Measurements from ENCODE around the gene THAP4. TPM values are rescaled to one million over a fixed set of nuclear protein-coding genes. Genes with fewer than 3 reads are reported as not detected.

The THAP4 gene
- total and polyA plus RNA-seq, 2 experiments from 2014 or later = 62.9 to 80.4 TPM

DNA sequence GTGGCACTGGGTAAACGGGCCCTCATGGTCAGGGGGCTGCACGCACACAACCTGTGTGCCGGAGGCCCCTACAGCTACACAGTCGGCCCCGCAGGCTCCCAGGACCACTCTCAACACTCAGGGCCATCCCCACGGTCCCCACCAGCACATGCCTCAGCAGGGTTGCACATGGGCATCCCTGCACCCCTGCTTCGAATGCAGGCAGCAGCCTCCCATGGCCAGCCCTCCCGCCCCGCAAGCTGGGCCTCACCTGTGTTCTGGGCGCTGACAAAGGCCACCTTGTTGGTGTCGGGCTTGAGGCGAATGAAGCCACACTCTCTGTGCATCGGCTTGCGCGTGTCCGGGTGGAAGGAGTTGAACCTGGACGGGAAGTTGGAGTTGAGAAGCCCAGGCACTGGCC, 34.2 kb downstream of the THAP4 start:
- no peak overlapping the region for H3K27ac Mint-ChIP-seq
- H3K4me3 ChIP-seq = no peak overlapping the region
- H3K36me3 Mint-ChIP-seq (ENCODE audit: low read depth) = peaks cover 44% of the 10 kb centered on the region

More for the DNA sequence above, 34.2 kb downstream of the THAP4 start:
- TF ChIP-seq ZNF114 (CRISPR knock-in tag; IDR thresholded peaks at IDR 0.05) = no peak
- no peak for TF ChIP-seq EZH2phosphoT487 (IDR thresholded peaks at IDR 0.05; ENCODE audit: unreplicated experiment)
- no peak for TF ChIP-seq STAT1 (IDR thresholded peaks at IDR 0.05; ENCODE audit: unreplicated experiment)
- TF ChIP-seq, protein P1, sequence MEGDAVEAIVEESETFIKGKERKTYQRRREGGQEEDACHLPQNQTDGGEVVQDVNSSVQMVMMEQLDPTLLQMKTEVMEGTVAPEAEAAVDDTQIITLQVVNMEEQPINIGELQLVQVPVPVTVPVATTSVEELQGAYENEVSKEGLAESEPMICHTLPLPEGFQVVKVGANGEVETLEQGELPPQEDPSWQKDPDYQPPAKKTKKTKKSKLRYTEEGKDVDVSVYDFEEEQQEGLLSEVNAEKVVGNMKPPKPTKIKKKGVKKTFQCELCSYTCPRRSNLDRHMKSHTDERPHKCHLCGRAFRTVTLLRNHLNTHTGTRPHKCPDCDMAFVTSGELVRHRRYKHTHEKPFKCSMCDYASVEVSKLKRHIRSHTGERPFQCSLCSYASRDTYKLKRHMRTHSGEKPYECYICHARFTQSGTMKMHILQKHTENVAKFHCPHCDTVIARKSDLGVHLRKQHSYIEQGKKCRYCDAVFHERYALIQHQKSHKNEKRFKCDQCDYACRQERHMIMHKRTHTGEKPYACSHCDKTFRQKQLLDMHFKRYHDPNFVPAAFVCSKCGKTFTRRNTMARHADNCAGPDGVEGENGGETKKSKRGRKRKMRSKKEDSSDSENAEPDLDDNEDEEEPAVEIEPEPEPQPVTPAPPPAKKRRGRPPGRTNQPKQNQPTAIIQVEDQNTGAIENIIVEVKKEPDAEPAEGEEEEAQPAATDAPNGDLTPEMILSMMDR (conservative IDR thresholded peaks at IDR 0.05; ENCODE audit: low read depth in 2 of 2) = no peak
- TF ChIP-seq, protein P2, sequence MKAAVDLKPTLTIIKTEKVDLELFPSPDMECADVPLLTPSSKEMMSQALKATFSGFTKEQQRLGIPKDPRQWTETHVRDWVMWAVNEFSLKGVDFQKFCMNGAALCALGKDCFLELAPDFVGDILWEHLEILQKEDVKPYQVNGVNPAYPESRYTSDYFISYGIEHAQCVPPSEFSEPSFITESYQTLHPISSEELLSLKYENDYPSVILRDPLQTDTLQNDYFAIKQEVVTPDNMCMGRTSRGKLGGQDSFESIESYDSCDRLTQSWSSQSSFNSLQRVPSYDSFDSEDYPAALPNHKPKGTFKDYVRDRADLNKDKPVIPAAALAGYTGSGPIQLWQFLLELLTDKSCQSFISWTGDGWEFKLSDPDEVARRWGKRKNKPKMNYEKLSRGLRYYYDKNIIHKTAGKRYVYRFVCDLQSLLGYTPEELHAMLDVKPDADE (IDR thresholded peaks at IDR 0.05) = no peak
- TF ChIP-seq, protein P3, sequence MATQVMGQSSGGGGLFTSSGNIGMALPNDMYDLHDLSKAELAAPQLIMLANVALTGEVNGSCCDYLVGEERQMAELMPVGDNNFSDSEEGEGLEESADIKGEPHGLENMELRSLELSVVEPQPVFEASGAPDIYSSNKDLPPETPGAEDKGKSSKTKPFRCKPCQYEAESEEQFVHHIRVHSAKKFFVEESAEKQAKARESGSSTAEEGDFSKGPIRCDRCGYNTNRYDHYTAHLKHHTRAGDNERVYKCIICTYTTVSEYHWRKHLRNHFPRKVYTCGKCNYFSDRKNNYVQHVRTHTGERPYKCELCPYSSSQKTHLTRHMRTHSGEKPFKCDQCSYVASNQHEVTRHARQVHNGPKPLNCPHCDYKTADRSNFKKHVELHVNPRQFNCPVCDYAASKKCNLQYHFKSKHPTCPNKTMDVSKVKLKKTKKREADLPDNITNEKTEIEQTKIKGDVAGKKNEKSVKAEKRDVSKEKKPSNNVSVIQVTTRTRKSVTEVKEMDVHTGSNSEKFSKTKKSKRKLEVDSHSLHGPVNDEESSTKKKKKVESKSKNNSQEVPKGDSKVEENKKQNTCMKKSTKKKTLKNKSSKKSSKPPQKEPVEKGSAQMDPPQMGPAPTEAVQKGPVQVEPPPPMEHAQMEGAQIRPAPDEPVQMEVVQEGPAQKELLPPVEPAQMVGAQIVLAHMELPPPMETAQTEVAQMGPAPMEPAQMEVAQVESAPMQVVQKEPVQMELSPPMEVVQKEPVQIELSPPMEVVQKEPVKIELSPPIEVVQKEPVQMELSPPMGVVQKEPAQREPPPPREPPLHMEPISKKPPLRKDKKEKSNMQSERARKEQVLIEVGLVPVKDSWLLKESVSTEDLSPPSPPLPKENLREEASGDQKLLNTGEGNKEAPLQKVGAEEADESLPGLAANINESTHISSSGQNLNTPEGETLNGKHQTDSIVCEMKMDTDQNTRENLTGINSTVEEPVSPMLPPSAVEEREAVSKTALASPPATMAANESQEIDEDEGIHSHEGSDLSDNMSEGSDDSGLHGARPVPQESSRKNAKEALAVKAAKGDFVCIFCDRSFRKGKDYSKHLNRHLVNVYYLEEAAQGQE (IDR thresholded peaks at IDR 0.05; ENCODE audit: unreplicated experiment) = no peak
- TF ChIP-seq EZH2 (IDR thresholded peaks at IDR 0.05; ENCODE audit: low read depth, unreplicated experiment) = no peak
- no peak for TF ChIP-seq CREB1 (CRISPR knock-in tag; IDR thresholded peaks at IDR 0.05; ENCODE audit: low read depth)
- no peak for TF ChIP-seq JUNB (IDR thresholded peaks at IDR 0.05; ENCODE audit: unreplicated experiment)
- TF ChIP-seq POLR2AphosphoS5 (IDR thresholded peaks at IDR 0.05; ENCODE audit: low read depth) = no peak
- no peak for TF ChIP-seq NANOG (IDR thresholded peaks at IDR 0.05; ENCODE audit: borderline replicate concordance)
- TF ChIP-seq, protein P4, sequence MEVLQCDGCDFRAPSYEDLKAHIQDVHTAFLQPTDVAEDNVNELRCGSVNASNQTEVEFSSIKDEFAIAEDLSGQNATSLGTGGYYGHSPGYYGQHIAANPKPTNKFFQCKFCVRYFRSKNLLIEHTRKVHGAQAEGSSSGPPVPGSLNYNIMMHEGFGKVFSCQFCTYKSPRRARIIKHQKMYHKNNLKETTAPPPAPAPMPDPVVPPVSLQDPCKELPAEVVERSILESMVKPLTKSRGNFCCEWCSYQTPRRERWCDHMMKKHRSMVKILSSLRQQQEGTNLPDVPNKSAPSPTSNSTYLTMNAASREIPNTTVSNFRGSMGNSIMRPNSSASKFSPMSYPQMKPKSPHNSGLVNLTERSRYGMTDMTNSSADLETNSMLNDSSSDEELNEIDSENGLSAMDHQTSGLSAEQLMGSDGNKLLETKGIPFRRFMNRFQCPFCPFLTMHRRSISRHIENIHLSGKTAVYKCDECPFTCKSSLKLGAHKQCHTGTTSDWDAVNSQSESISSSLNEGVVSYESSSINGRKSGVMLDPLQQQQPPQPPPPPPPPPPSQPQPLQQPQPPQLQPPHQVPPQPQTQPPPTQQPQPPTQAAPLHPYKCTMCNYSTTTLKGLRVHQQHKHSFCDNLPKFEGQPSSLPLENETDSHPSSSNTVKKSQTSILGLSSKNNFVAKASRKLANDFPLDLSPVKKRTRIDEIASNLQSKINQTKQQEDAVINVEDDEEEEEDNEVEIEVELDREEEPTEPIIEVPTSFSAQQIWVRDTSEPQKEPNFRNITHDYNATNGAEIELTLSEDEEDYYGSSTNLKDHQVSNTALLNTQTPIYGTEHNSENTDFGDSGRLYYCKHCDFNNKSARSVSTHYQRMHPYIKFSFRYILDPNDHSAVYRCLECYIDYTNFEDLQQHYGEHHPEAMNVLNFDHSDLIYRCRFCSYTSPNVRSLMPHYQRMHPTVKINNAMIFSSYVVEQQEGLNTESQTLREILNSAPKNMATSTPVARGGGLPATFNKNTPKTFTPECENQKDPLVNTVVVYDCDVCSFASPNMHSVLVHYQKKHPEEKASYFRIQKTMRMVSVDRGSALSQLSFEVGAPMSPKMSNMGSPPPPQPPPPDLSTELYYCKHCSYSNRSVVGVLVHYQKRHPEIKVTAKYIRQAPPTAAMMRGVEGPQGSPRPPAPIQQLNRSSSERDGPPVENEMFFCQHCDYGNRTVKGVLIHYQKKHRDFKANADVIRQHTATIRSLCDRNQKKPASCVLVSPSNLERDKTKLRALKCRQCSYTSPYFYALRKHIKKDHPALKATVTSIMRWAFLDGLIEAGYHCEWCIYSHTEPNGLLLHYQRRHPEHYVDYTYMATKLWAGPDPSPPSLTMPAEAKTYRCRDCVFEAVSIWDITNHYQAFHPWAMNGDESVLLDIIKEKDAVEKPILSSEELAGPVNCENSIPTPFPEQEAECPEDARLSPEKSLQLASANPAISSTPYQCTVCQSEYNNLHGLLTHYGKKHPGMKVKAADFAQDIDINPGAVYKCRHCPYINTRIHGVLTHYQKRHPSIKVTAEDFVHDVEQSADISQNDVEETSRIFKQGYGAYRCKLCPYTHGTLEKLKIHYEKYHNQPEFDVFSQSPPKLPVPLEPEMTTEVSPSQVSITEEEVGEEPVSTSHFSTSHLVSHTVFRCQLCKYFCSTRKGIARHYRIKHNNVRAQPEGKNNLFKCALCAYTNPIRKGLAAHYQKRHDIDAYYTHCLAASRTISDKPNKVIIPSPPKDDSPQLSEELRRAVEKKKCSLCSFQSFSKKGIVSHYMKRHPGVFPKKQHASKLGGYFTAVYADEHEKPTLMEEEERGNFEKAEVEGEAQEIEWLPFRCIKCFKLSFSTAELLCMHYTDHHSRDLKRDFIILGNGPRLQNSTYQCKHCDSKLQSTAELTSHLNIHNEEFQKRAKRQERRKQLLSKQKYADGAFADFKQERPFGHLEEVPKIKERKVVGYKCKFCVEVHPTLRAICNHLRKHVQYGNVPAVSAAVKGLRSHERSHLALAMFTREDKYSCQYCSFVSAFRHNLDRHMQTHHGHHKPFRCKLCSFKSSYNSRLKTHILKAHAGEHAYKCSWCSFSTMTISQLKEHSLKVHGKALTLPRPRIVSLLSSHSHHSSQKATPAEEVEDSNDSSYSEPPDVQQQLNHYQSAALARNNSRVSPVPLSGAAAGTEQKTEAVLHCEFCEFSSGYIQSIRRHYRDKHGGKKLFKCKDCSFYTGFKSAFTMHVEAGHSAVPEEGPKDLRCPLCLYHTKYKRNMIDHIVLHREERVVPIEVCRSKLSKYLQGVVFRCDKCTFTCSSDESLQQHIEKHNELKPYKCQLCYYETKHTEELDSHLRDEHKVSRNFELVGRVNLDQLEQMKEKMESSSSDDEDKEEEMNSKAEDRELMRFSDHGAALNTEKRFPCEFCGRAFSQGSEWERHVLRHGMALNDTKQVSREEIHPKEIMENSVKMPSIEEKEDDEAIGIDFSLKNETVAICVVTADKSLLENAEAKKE (CRISPR knock-in tag; IDR thresholded peaks at IDR 0.05) = no peak
- no peak for TF ChIP-seq ZNF331 (CRISPR knock-in tag; IDR thresholded peaks at IDR 0.05; ENCODE audit: low read depth)
- H3K4me1 Mint-ChIP-seq = no peaks in the 10 kb centered on the region; the same call in 2 of the 3 replicates
- ATAC-seq (no peak), DNase-seq (ENCODE audit: low spot score) (no peak)
- H3K9me3 Mint-ChIP-seq = no peaks in the 10 kb centered on the region
- 0 out of 2 replicates have a peak, but pooled peaks cover under 1% of the 10 kb centered on the region for H3K79me2 ChIP-seq (replicated peaks; ENCODE audit: insufficient read depth)
- no peak overlapping the region for H3K4me2 ChIP-seq
- peaks cover 7% of the 10 kb centered on the region for H3K36me3 ChIP-seq (ENCODE audit: insufficient read depth)
- no peak overlapping the region for H3K27ac ChIP-seq (ENCODE audit: low read depth)
- no peak overlapping the region for H2AFZ ChIP-seq
- peaks cover 2% of the 10 kb centered on the region; the same call in 1 of the 2 replicates for H4K20me1 ChIP-seq (replicated peaks; ENCODE audit: insufficient read depth)
- H3K4me3 Mint-ChIP-seq = no peak overlapping the region
- no peaks in the 10 kb centered on the region for H3K4me1 ChIP-seq (ENCODE audit: insufficient read depth)
- H3K27me3 ChIP-seq (ENCODE audit: insufficient read depth) = no peaks in the 10 kb centered on the region
- H3K9me2 ChIP-seq (ENCODE audit: insufficient read depth) = no peaks in the 10 kb centered on the region
- H3F3A ChIP-seq (replicated peaks; ENCODE audit: low read depth) = no peaks in the 10 kb centered on the region
- peaks cover 3% of the 10 kb centered on the region for H3K27me3 Mint-ChIP-seq (ENCODE audit: insufficient read depth, low read depth, poor library complexity)
